GM20431 (cell line): ENCODE measurements around the gene LACTBL1.
"Not testable (repeated sequence)": the region's sequence is repeated elsewhere in the genome, so short reads cannot be mapped to it uniquely, and the experiment has no call there.

Source experiments
- in situ Hi-C: fragments of 300-500 bp; cut with MseI, MboI; formaldehyde crosslinking; loops from one replicate; pipeline ENCODE4 v1.15.0; 2020; ENCODE audit warnings: low sequenced_read_pairs; ENCODE audit not compliant: unreplicated experiment

Gene LACTBL1

DNA sequence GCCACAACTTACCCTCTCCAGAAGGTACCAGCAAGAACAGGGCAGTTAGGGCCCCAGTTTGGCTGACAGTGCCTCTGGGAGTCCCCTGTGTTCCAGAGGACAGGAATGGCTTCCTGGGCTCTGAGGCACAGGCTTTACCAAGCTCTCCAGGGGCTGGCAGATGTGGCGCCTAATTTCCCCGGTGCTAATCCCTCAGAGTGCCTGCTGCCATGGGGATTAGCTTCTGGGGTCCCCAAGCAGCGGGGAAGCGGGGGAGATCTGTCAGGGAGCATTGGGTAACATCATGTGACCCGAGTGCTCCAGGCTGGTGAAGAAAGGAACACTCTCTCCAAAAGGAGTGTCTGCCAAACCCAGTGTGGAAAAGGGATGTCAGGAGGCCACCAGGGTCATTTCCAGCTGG, at the start of gene LACTBL1:
Gene LACTBL1, minus strand, starts transcription at position 107 of the 400 bp plus-strand sequence. CDS start 550 bp downstream, outside the sequence.
- in situ Hi-C loops: loop anchor here (10.0 kb wide), 1 partner anchor 212 kb away; no protein-coding TSS in a partner anchor

DNA sequence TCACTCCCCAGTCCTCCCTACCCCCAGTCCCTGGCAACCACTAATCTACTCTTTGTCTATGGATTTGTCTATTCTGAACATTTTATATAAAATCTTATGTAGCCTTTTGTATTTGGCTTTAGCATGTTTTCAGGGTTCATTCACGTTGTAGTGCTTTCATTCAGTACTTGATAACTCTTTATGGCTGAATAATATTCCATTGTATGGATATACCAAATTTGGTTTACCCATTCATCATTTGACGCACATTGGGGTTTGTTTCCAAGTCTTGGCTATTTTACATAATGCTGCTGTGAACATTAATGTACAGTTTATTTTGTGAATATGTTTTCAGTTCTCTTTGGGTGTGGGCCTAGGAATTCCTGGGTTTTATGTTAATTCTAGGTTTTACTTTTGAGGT, 49.2 kb upstream of the LACTBL1 start:
- in situ Hi-C loops: no loop called here

- in situ Hi-C loops: no loop called here
Observed at GRCh38 chr1:23020706-23021405, 48.2 kb upstream of the LACTBL1 start.

- in situ Hi-C loops: no loop called here
Observed at GRCh38 chr1:23019863-23020625, 47.4 kb upstream of the LACTBL1 start.

- in situ Hi-C loops: no loop called here
Observed at GRCh38 chr1:23019094-23019862, 46.6 kb upstream of the LACTBL1 start, which contains the start of gene KDM1A. Gene KDM1A (plus strand): TSS chr1:23019468. CDS start chr1:23019597, 129 bp downstream.

GRCh38 chr1:23018661-23019093, 46.0 kb upstream of the LACTBL1 start:
- in situ Hi-C loops: no loop called here

DNA sequence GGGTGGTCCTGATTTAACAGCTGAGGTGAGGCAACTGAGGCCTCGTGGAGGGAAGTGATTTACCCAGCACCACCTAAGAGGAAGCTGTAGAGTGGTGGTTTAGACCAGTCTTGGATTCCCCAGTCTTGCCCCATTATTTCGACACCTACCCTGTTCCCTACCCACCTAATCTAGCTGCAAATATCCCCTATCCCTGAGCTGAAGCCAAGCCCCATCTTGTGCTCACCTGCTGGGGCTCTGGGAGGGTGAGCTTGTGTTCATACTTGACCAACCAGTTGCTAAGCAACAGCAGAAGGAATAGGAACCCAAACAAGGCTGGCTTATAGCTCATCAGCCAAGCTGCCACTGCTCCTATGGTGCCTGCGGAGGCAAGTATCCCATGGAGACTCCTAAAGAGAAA, 41.0 kb upstream of the LACTBL1 start:
- in situ Hi-C loops: no loop called here

DNA sequence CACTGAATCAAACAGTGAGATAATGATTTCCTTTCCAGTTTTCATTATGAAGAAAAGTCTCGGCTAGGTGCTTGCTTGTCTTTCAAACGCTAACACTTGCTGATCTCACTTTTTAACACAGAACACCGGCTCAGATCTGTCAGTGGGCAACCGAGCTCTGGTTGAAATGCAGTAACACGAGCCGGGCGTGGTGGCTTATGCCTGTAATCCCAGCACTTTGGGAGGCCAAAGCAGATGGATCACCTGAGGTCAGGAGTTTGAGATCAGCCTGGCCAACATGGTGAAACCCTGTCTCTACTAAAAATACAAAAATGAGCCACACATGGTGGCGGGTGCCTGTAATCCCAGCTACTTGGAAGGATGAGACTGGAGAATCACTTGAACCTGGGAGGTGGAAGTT, 37.4 kb upstream of the LACTBL1 start:
- in situ Hi-C loops: not testable (repeated sequence)

DNA sequence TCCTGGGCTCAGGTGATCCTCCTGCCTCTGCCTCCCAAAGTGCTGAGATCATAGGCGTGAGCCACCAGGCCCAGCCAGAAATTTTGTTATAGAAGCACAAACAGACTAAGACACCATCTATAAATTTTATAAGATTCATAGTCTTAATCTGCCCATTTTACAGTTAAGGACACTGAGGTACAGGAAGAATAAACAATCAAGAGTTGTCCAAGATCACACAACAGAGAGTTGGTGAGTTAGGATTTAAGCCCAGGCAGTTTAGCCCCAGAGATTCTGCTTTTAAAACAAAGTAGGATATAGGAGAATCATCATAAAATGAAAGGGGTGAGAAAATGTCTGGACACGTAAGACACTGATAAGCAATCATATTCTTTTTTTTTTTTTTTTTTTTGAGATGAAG, 36.2 kb upstream of the LACTBL1 start:
- in situ Hi-C loops: no loop called here

DNA sequence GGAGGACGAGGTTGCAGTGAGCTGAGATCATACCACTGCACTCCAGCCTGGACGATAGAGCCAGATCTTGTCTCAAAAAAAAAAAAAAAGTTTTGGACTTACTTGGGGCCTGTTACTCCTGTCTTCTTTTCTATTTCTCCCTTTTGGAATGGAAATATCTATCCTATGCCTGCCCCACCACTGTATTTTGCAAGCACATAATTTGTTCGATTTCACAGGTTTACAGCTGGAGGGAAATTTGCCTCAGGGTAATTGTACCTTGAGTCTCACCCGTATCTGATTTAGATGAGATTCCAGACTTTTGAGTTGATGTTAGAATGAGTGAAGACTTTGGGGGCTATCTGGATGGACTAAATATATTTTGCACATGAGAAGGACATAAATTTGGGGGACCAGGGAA, 34.4 kb upstream of the LACTBL1 start:
- in situ Hi-C loops: no loop called here

- in situ Hi-C loops: not testable (repeated sequence)
Observed at GRCh38 chr1:23004769-23005168, 32.1 kb upstream of the LACTBL1 start.

GRCh38 chr1:23004112-23004511, 31.4 kb upstream of the LACTBL1 start:
- in situ Hi-C loops: no loop called here

GRCh38 chr1:23002218-23002617, 29.6 kb upstream of the LACTBL1 start:
- in situ Hi-C loops: not testable (repeated sequence)

GRCh38 chr1:23000133-23000532, 27.5 kb upstream of the LACTBL1 start:
- in situ Hi-C loops: not testable (repeated sequence)

DNA sequence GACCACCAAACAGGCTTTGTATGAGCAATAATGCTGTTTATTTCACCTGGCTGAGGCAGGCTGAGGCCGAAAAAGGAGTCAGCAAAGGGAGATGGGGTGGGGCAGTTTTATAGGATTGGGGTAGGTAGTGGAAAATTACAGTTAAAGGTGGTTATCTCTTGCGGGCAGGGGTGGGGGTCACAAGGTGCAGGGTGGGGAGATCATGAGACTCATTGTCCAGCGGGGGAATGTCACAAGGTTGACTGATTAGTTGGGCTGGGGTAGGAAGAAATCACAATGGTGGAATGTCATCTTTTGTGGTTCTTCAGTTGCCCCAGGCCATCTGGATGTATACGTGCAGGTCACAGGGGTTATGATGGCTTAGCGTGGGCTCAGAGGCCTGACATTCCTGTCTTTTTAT, 24.9 kb upstream of the LACTBL1 start:
- in situ Hi-C loops: loop anchor here (25.0 kb wide), 1 partner anchor 90 kb away; no protein-coding TSS in a partner anchor

- in situ Hi-C loops: loop anchor here (25.0 kb wide), 1 partner anchor 92 kb away; no protein-coding TSS in a partner anchor
Observed at GRCh38 chr1:22995774-22996173, 23.1 kb upstream of the LACTBL1 start.

- in situ Hi-C loops: loop anchor here (25.0 kb wide), 1 partner anchor 94 kb away; no protein-coding TSS in a partner anchor
Observed at GRCh38 chr1:22993220-22993795, 20.6 kb upstream of the LACTBL1 start.

- in situ Hi-C loops: loop anchor here (25.0 kb wide), 1 partner anchor 95 kb away; no protein-coding TSS in a partner anchor
Observed at GRCh38 chr1:22992384-22992783, 19.7 kb upstream of the LACTBL1 start.

DNA sequence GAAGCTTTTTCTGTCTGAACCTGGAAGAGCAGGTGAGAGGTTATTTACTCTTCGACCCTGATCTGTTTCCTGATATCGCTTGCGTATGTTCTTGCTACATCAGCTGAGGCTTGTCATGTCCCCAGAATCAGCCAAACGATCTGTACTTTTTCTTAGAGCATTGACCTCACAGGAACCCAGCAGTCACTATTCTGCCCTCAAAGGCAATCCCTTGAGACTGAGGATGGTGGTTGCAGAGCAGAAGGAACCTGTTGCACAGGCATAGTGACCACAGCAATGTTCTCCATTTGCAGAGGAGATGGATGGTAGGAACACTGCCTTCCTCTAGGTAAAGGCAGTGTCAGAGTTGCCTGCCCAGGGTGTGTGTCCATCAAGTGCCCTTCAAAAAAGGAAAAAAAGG, 11.3 kb upstream of the LACTBL1 start:
- in situ Hi-C loops: loop anchor here (25.0 kb wide), 1 partner anchor 103 kb away; no protein-coding TSS in a partner anchor

DNA sequence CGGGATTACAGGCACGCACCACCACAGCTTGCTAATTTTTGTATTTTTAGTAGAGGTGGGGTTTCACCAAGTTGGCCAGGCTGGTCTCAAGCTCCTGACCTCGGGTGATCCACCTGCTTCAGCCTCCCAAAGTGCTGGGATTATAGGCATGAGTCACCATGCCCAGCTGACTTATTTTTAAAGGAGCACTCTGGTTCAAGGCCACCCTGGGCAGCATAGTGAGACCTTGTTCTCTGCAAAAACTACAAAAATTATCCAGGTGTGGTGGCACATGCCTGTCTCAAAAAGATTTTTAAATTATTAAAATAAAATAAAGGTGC, 7.8 kb upstream of the LACTBL1 start:
- in situ Hi-C loops: loop anchor here (25.0 kb wide), 1 partner anchor 107 kb away; no protein-coding TSS in a partner anchor
